Vagina (tissue), 2 donors: ENCODE results near the gene AMER2. TPM values are rescaled to one million over a fixed set of nuclear protein-coding genes. Genes with fewer than 3 reads are reported as not detected.

Experiments used
- DNase-seq, 2 donors: peaks; one replicate each; pipeline ENCODE4 v3.0.0-alpha.2; 2017; ENCODE audit errors: extremely low spot score in 2 of 2
- H3K27ac ChIP-seq: fragments of 200-600 bp; sonication (generic); one replicate; pipeline ENCODE4 v1.5.1; 2019
- H3K27me3 ChIP-seq: fragments of 200-600 bp; sonication (generic); one replicate; pipeline ENCODE4 v1.5.1; 2019
- H3K36me3 ChIP-seq, 2 donors: fragments of 200-600 bp; sonication (generic); one replicate each; pipeline ENCODE4 v1.5.1; 2017 to 2019
- H3K4me1 ChIP-seq: fragments of 200-600 bp; sonication (generic); one replicate; pipeline ENCODE4 v1.5.1; 2019
- H3K4me3 ChIP-seq, 2 donors: fragments of 200-600 bp; sonication (generic); 1 replicate in 1 of 2; 2 replicates in 1 of 2; pipeline ENCODE4 v1.5.1; 2016 to 2019
- H3K9me3 ChIP-seq: fragments of 200-600 bp; sonication (generic); one replicate; pipeline ENCODE4 v1.5.1; 2019
- CTCF ChIP-seq, 3 experiments: fragments of 450-650 bp in 2 of 3; fragments of 200-600 bp in 1 of 3; sonication (generic) in 1 of 3; IDR thresholded peaks; one replicate each; pipeline ENCODE4 v1.5.1; 2017 to 2019; ENCODE audit warnings: antibody characterized with exemption in 3 of 3, mild to moderate bottlenecking in 2 of 3, moderate library complexity in 2 of 3
- POLR2A ChIP-seq, 2 donors: fragments of 450-650 bp; IDR thresholded peaks; one replicate each; pipeline ENCODE4 v1.6.1; 2017; ENCODE audit warnings: antibody characterized with exemption in 2 of 2, mild to moderate bottlenecking in 2 of 2, moderate library complexity in 2 of 2
- POLR2AphosphoS5 ChIP-seq, 2 donors: sonication (generic); formaldehyde crosslinking; IDR thresholded peaks; one replicate each; pipeline ENCODE4 v1.9.0; 2017; ENCODE audit warnings: antibody characterized with exemption in 2 of 2, mild to moderate bottlenecking in 2 of 2, low read depth in 1 of 2; ENCODE audit not compliant: insufficient read depth in 1 of 2
- intact Hi-C: fragments of 100-400 bp; cut with DNase I; formaldehyde crosslinking; loops from one replicate; pipeline ENCODE4 v1.15.1; 2023
- total RNA-seq: library from RNA; depleted of rRNA; stranded (reverse); fragments of >200 nt; gene quantifications from one replicate; pipeline ENCODE4 v1.2.3, GENCODE V29; 2016

Gene AMER2
- total RNA-seq, 1 donor from 2014 or later = not detected

- Histone ChIP-seq H3K27me3 (peaks cover 10% of the 10 kb centered on the region), H3K9me3 (no peaks in the 10 kb centered on the region), H3K36me3 (no peaks in the 10 kb centered on the region), H3K4me1 (peaks cover 10% of the 10 kb centered on the region), H3K4me3 (no peak overlapping the region), H3K27ac (no peak overlapping the region)
- TF ChIP-seq CTCF (IDR thresholded peaks at IDR 0.05) = no peak
- TF ChIP-seq POLR2A (IDR thresholded peaks at IDR 0.05) = no peak
- no peak for TF ChIP-seq POLR2AphosphoS5 (IDR thresholded peaks at IDR 0.05; ENCODE audit: insufficient read depth in 1 of 2, low read depth in 1 of 2)
- intact Hi-C loops = no loop called here
- no peak for DNase-seq
Observed at GRCh38 chr13:25175431-25175830, 3.3 kb upstream of the AMER2 start.

- H3K36me3 ChIP-seq = no peaks in the 10 kb centered on the region
- H3K27ac ChIP-seq = no peak overlapping the region
- H3K4me3 ChIP-seq = no peak overlapping the region
- H3K9me3 ChIP-seq = no peaks in the 10 kb centered on the region
- TF ChIP-seq POLR2AphosphoS5 (IDR thresholded peaks at IDR 0.05; ENCODE audit: insufficient read depth in 1 of 2, low read depth in 1 of 2) (no peak), CTCF (IDR thresholded peaks at IDR 0.05) (no peak), POLR2A (IDR thresholded peaks at IDR 0.05) (no peak)
- peaks cover 10% of the 10 kb centered on the region for H3K27me3 ChIP-seq
- intact Hi-C loops = no loop called here
- peaks cover 10% of the 10 kb centered on the region for H3K4me1 ChIP-seq
- DNase-seq = no peak
Observed at GRCh38 chr13:25175026-25175425, 2.9 kb upstream of the AMER2 start.

GRCh38 chr13:25174304-25174703 lies 2.2 kb upstream of the AMER2 start:
- Histone ChIP-seq H3K36me3 (no peaks in the 10 kb centered on the region), H3K4me1 (peaks cover 10% of the 10 kb centered on the region), H3K27ac (no peak overlapping the region), H3K27me3 (peaks cover 10% of the 10 kb centered on the region), H3K9me3 (no peaks in the 10 kb centered on the region), H3K4me3 (no peak overlapping the region)
- intact Hi-C loops = no loop called here
- TF ChIP-seq POLR2AphosphoS5 (IDR thresholded peaks at IDR 0.05; ENCODE audit: insufficient read depth in 1 of 2, low read depth in 1 of 2) = no peak
- TF ChIP-seq POLR2A (IDR thresholded peaks at IDR 0.05) = no peak
- no peak for TF ChIP-seq CTCF (IDR thresholded peaks at IDR 0.05)
- no peak for DNase-seq

- Histone ChIP-seq H3K4me3 (no peak overlapping the region), H3K9me3 (no peaks in the 10 kb centered on the region), H3K27ac (no peak overlapping the region), H3K27me3 (peaks cover 10% of the 10 kb centered on the region), H3K4me1 (peaks cover 10% of the 10 kb centered on the region), H3K36me3 (no peaks in the 10 kb centered on the region)
- no peak for DNase-seq
- intact Hi-C loops = no loop called here
- TF ChIP-seq POLR2A (IDR thresholded peaks at IDR 0.05) (no peak), POLR2AphosphoS5 (IDR thresholded peaks at IDR 0.05; ENCODE audit: insufficient read depth in 1 of 2, low read depth in 1 of 2) (no peak), CTCF (IDR thresholded peaks at IDR 0.05) (no peak)
Observed at GRCh38 chr13:25172303-25172630, 179 bp upstream of the AMER2 start.

GRCh38 chr13:25171170-25171516 lies 945 bp downstream of the AMER2 start:
- no peaks in the 10 kb centered on the region for H3K9me3 ChIP-seq
- no peak for DNase-seq
- no peak overlapping the region for H3K27ac ChIP-seq
- intact Hi-C loops = no loop called here
- H3K4me3 ChIP-seq = peak overlapping the region; percentile 30 to 42
- TF ChIP-seq POLR2A (IDR thresholded peaks at IDR 0.05) (no peak), POLR2AphosphoS5 (IDR thresholded peaks at IDR 0.05; ENCODE audit: insufficient read depth in 1 of 2, low read depth in 1 of 2) (no peak), CTCF (IDR thresholded peaks at IDR 0.05) (no peak)
- H3K36me3 ChIP-seq = no peaks in the 10 kb centered on the region
- peaks cover 10% of the 10 kb centered on the region for H3K27me3 ChIP-seq
- H3K4me1 ChIP-seq = peaks cover 10% of the 10 kb centered on the region
